Measurements from ENCODE around the gene ASB10. TPM values are rescaled to one million over a fixed set of nuclear protein-coding genes. Genes with fewer than 3 reads are reported as not detected.

The ASB10 gene
- total RNA-seq, 1 experiment from 2014 or later = not detected

GRCh38 chr7:151188252-151188542 lies 1.1 kb upstream of the ASB10 start (continued):
- TF ChIP-seq JAZF1 (CRISPR knock-in tag; IDR thresholded peaks at IDR 0.05) (no peak), ATF6 (CRISPR knock-in tag; IDR thresholded peaks at IDR 0.05) (no peak), E2F4 (CRISPR knock-in tag; IDR thresholded peaks at IDR 0.05; ENCODE audit: borderline replicate concordance, low read depth) (no peak), ATF1 (CRISPR knock-in tag; IDR thresholded peaks at IDR 0.05) (no peak), ZNF121 (CRISPR knock-in tag; IDR thresholded peaks at IDR 0.05) (no peak)
- TF ChIP-seq, protein P1, sequence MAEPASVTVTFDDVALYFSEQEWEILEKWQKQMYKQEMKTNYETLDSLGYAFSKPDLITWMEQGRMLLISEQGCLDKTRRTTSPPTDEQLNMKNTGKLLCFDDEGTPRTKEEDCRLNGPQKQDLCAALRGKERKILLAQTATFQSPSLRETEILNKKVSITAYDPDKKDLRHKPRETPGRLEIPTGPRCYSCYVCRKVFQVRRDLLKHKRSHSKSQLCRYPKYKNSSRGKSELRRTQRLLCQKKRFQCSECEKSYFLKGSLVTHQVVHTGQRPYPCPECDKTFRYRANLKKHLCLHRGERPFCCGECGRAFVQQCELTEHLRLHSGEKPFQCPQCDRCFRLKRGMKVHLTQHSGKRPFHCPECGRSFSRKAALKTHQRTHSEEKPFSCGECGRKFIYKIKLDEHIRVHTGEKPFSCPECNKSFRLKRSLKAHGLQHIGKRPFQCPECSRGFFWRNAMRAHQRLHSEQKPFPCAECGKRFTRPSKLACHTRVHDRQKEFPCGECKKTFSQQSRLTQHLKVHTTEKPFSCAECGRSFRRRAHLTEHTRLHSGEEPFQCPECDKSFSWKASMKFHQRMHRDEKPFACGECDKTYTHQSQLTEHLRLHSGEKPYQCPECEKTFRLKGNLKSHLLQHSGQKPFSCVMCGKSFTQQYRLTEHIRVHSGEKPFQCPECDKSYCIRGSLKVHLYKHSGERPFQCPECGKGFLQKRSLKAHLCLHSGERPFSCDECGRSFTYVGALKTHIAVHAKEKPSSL (CRISPR knock-in tag; conservative IDR thresholded peaks at IDR 0.05) = no peak

DNA sequence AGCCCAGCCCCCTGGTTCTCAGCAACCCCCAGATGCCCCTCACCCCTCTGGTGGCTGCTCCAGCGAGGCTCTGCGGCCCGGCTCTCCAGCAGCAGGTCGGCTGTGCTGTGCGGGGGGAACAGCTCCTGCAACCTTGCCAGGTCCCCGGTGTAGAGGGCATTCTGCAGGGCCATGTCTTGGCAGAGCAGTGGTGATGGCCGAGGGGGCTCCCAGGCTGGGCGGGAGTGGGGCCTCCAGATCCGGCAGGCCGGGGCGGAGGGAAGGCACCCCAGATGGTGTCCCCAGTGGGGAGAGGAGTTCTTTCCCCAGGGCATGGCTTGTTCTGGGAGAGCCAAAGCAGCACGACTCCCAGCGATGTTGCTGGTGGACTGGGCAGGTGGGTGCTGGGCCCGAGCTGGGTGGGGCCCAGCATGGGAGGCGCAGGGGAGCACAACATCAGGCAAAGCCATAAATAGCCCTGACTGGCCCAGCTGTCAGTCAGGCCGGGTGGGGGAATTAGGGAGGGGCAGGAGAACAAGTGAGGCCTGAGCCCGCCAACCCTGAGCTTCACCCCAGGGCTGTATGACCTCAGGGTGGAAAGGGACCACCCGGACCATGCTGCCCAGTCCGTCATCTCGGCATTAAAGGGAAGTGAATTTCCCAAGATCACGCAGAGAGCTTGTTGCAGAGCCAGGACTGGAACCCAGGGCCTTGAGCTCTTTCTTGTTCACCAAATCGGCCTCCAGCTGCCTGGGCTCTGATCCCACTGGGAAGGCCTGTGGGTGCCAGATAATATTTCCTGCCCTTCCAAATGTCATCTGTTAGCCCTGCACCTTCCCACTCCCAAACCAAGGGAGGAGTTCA lies 580 bp upstream of the ASB10 start:
- no peaks in the 10 kb centered on the region for H3K4me1 Mint-ChIP-seq
- DNase-seq (ENCODE audit: low spot score) = no peak
- no peak overlapping the region for H3K4me3 Mint-ChIP-seq
- POLR2A ChIA-PET = no interaction called here
- no peaks in the 10 kb centered on the region for H3K9me3 Mint-ChIP-seq
- CTCF ChIA-PET = interaction anchor here (1.8 to 1.9 kb wide), 2 partner anchors 57 to 169 kb away, joined by 4 to 7 read pairs; no protein-coding TSS in a partner anchor
- H3K27me3 Mint-ChIP-seq (ENCODE audit: low read depth) = no peaks in the 10 kb centered on the region; the same call in 1 of the 2 replicates
- H3K27ac Mint-ChIP-seq = no peak overlapping the region
- H3K36me3 Mint-ChIP-seq = no peaks in the 10 kb centered on the region
- no peak for ATAC-seq
- TF ChIP-seq ZNF138 (CRISPR knock-in tag; conservative IDR thresholded peaks at IDR 0.05) (no peak), ZBTB43 (CRISPR knock-in tag; IDR thresholded peaks at IDR 0.05) (no peak), ATF3 (CRISPR knock-in tag; conservative IDR thresholded peaks at IDR 0.05) (no peak), USF2 (CRISPR knock-in tag; IDR thresholded peaks at IDR 0.05) (no peak), JAZF1 (CRISPR knock-in tag; IDR thresholded peaks at IDR 0.05) (no peak)
- TF ChIP-seq, protein P2, sequence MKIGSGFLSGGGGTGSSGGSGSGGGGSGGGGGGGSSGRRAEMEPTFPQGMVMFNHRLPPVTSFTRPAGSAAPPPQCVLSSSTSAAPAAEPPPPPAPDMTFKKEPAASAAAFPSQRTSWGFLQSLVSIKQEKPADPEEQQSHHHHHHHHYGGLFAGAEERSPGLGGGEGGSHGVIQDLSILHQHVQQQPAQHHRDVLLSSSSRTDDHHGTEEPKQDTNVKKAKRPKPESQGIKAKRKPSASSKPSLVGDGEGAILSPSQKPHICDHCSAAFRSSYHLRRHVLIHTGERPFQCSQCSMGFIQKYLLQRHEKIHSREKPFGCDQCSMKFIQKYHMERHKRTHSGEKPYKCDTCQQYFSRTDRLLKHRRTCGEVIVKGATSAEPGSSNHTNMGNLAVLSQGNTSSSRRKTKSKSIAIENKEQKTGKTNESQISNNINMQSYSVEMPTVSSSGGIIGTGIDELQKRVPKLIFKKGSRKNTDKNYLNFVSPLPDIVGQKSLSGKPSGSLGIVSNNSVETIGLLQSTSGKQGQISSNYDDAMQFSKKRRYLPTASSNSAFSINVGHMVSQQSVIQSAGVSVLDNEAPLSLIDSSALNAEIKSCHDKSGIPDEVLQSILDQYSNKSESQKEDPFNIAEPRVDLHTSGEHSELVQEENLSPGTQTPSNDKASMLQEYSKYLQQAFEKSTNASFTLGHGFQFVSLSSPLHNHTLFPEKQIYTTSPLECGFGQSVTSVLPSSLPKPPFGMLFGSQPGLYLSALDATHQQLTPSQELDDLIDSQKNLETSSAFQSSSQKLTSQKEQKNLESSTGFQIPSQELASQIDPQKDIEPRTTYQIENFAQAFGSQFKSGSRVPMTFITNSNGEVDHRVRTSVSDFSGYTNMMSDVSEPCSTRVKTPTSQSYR (CRISPR knock-in tag; IDR thresholded peaks at IDR 0.05) = no peak
- TF ChIP-seq, protein P3, sequence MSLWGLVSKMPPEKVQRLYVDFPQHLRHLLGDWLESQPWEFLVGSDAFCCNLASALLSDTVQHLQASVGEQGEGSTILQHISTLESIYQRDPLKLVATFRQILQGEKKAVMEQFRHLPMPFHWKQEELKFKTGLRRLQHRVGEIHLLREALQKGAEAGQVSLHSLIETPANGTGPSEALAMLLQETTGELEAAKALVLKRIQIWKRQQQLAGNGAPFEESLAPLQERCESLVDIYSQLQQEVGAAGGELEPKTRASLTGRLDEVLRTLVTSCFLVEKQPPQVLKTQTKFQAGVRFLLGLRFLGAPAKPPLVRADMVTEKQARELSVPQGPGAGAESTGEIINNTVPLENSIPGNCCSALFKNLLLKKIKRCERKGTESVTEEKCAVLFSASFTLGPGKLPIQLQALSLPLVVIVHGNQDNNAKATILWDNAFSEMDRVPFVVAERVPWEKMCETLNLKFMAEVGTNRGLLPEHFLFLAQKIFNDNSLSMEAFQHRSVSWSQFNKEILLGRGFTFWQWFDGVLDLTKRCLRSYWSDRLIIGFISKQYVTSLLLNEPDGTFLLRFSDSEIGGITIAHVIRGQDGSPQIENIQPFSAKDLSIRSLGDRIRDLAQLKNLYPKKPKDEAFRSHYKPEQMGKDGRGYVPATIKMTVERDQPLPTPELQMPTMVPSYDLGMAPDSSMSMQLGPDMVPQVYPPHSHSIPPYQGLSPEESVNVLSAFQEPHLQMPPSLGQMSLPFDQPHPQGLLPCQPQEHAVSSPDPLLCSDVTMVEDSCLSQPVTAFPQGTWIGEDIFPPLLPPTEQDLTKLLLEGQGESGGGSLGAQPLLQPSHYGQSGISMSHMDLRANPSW (CRISPR knock-in tag; conservative IDR thresholded peaks at IDR 0.05; ENCODE audit: low read depth) = no peak
- TF ChIP-seq, protein P4, sequence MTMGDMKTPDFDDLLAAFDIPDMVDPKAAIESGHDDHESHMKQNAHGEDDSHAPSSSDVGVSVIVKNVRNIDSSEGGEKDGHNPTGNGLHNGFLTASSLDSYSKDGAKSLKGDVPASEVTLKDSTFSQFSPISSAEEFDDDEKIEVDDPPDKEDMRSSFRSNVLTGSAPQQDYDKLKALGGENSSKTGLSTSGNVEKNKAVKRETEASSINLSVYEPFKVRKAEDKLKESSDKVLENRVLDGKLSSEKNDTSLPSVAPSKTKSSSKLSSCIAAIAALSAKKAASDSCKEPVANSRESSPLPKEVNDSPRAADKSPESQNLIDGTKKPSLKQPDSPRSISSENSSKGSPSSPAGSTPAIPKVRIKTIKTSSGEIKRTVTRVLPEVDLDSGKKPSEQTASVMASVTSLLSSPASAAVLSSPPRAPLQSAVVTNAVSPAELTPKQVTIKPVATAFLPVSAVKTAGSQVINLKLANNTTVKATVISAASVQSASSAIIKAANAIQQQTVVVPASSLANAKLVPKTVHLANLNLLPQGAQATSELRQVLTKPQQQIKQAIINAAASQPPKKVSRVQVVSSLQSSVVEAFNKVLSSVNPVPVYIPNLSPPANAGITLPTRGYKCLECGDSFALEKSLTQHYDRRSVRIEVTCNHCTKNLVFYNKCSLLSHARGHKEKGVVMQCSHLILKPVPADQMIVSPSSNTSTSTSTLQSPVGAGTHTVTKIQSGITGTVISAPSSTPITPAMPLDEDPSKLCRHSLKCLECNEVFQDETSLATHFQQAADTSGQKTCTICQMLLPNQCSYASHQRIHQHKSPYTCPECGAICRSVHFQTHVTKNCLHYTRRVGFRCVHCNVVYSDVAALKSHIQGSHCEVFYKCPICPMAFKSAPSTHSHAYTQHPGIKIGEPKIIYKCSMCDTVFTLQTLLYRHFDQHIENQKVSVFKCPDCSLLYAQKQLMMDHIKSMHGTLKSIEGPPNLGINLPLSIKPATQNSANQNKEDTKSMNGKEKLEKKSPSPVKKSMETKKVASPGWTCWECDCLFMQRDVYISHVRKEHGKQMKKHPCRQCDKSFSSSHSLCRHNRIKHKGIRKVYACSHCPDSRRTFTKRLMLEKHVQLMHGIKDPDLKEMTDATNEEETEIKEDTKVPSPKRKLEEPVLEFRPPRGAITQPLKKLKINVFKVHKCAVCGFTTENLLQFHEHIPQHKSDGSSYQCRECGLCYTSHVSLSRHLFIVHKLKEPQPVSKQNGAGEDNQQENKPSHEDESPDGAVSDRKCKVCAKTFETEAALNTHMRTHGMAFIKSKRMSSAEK (CRISPR knock-in tag; IDR thresholded peaks at IDR 0.05; ENCODE audit: borderline replicate concordance) = no peak
